DMS79 (cell line): Measurements from ENCODE around the gene RRM2.
"Not testable (repeated sequence)": the region's sequence is repeated elsewhere in the genome, so short reads cannot be mapped to it uniquely, and the experiment has no call there.

Experiments used
- DNase-seq: peaks from one replicate; lab custom pipeline; 2025; lab: John Stamatoyannopoulos, UW

Gene RRM2

DNA sequence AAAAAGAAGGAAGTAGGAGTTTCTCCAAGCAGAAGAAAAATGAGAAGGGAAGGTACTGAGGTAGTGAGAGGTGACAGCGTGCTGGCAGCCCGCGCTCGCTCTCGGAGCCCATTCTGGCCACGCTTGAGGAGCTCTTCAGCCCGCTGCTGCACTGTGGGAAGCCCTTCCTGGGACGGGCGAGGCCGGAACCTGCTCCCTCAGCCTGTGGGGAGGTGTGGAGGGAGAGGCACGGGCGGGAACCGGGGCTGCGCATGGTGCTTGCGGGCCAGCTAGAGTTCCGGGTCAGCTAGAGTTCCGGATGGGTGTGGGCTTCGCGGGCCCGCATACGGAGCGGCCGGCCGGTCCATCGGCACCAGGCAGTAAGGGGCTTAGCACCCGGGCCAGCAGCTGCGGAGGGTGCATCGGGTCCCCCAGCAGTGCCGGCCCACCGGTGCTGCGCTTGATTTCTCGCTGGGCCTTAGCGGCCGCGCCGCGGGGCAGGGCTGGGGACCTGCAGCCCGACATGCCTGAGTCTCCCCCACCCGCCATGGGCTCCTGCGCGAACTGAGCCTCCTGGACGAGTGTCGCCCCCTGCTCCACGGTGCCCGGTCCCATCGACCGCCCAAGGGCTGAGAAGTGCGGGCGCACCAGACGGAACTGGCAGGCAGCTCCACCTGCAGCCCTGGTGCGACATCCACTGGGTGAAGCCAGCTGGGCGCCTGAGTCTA lies 31.2 kb upstream of the RRM2 start:
- no peak for DNase-seq

GRCh38 chr2:10091889-10092244 lies 30.7 kb upstream of the RRM2 start:
- not testable (repeated sequence) for DNase-seq

DNA sequence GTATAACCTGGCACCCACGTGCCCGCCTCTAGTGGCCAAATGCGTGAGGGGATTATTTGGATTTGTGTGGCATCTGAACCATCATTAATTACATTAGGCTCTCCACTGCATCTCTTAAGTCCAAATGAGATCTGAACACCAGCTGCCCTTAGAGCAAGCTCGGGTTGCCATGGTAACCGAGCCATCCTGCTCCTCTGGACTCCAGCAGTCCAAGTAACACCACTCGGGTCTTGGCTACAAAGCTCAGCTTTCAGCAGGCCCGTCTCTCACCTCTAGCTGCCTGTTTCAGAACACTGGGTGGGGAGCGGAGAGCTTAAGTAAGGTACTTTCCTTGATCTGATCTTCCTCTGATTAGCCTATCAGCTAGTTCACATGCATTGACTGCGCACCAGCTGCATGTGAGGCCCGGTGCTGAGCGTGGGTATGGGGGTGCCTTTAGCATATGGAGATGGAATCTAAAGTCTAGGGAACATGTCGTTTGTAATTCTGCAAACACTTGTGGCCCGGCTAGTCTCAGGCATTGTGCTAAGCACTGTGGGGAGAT lies 28.2 kb upstream of the RRM2 start:
- no peak for DNase-seq

- no peak for DNase-seq
Measured at GRCh38 chr2:10095175-10095574, 27.4 kb upstream of the RRM2 start.

DNA sequence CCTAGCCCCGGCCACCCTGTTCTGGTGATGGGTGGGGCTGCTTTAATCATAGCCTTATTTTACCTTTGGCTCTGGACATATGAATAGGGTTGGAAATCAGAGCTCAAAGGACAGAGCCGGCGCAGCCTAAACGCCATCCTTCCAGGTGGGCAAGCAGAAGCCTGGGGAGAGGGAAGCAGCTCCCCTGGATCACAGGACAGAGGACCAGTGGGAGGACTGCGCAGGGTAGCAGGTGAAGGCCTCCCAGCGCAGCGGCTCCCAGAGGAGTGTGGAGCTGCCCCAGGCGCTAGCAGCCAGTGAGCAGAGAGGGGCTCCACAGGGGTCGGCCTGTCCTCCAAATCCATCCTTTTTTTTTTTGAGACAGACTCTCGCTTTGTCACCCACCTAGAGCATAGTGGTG lies 25.9 kb upstream of the RRM2 start:
- DNase-seq = no peak

DNA sequence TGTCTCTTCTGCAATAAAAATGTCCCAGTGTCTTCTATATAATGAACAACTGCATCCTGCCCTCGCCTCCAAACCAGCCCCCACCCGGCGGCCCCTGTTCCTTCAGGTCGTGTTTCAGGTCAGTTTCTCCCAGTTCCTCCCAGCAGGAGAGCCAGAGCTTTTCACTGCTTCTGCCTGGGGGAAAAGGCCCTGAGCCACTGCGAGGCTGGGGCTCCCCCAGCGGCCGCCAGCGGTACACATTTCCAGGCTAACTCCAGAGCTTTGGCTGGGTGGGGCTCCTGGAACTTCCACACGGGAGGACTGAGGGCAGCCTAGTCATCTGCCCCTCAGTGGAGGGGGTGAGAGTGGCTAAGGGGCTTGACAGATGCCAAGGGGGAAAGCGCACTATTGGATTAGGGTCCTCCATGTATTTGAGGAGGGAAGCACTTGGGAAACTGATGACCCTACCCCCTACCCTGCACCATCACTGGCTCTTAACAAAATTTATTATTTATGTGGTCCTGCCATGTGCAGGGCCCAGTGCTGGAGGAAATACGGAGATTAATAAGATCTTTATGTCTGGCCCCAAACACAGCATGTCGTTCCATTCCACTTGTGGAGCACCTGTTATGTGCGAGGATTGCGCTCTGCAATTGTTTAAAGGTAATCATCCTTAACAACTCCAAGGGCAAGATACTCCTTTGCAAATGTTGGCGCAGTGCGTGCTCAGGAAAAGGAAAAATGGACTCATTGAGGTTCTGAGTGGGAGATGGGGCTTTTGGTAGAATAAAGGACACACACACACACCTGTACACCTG lies 25.0 kb upstream of the RRM2 start:
- DNase-seq = peak; percentile 49

DNA sequence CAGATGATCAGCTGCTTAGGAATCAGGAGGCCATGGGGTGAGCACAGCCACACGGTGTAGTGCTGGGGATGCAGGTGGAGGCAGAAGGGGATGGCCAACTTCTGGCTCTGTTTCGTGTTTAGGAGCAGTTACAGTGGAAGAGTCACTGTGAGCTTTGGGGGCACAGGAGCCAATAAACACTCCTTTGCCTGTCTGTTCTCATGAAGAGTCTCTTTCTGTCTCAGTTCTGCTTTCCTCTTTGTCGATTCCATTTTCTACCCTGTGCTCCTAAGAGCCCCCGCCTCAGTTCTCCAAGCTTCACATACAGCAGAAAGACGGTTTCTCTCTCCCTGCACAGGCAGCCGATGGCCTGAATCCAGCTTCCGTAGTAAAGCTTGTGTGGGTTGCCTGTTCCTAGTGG lies 21.0 kb upstream of the RRM2 start:
- DNase-seq = no peak

GRCh38 chr2:10103179-10103578 lies 19.4 kb upstream of the RRM2 start:
- DNase-seq = no peak

DNA sequence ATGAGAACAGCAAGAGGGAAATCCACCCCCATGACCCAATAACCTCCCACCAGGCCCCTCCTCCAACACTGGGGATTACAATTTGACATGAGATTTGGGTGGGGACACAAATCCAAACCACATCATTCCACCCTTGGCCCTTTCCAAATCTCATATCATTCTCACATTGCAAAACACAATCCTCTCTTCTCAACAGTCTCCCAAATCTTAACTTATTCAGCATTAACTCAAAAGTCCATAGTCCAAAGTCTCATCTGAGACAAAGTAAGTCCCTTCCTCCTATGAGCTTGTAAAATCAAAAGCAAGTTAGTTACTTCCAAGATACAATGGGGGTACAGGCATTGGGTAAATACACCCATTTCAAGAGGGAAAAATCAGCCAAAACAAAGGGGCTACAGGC lies 17.6 kb upstream of the RRM2 start:
- not testable (repeated sequence) for DNase-seq

- no peak for DNase-seq
Measured at GRCh38 chr2:10109311-10109710, 13.2 kb upstream of the RRM2 start.

- DNase-seq = no peak
Measured at GRCh38 chr2:10119027-10119325, 3.6 kb upstream of the RRM2 start.

DNA sequence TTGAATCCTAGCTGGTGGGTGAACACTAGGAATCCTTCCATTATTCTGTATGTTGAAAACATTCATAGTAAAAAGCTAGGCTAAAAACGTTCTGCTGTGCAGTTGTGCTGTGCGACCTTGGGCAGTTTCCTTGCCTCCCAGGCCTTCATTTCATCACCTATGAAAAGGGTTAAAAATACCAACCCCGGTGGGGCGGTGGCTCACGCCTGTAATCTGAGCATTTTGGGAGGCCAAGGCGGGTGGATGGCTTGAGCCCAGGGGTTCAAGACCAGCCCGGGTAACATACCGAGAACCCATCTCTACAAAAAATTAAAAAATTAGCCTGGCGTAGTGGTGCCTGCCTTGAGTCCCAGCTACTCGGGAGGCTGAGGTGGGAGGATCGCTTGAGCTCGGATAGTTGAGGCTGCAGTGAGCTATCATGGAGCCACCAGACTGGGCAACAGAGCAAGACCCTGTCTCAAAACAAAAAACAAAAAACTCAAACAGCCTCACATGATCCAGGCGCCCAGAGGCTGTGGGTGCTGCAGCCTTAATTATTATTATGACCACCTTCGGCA lies 2.9 kb upstream of the RRM2 start:
- no peak for DNase-seq

- DNase-seq = peak; percentile 60
Measured at GRCh38 chr2:10120158-10120876, 2.2 kb upstream of the RRM2 start.

DNA sequence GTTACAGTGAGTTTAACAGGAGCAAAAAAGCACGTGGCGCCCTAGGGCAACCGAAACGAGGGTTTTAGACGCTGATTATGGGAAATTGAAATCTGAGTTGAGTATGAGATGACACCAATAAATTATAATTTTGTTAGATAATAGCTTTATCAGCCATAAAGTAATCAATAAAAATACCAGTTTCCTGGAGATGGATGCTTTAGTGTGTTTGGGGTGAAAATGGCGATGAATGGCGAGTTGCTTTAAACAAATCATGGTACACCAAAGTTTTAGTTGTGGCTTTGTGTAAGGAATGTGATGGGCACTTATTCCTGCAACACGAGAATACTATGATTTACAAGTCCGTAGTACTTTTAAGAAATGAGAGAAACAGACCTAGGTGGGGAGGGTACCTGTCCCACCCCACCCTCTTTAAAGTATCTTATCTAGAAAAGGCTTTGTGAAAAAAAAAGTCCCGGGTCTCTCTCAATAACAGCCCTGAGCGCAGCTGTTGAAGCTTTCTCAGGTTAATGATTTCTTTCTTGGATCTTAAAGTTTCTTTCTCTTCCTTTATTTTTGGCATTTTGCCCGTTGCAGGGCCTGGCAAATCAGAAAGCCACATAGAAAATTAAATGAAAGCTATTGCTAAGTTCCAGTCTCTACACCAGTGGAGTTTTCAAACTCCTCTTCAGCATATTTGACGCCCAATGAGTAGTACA lies 1.5 kb upstream of the RRM2 start:
- no peak for DNase-seq

DNA sequence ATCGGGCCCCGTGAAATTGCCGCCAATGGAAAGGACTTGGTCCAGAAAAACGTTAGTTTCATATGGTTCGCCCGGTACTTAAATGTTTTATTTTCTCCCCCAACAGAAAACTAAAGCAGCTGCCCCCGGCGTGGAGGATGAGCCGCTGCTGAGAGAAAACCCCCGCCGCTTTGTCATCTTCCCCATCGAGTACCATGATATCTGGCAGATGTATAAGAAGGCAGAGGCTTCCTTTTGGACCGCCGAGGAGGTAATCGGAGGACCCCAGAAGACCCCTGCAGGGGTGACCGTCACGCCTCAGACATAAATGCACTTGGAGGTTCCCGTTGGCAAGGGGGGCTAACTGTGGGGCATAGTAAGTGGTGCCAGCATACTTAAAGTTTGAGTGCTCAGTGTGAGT lies 742 bp downstream of the RRM2 start:
- no peak for DNase-seq

DNA sequence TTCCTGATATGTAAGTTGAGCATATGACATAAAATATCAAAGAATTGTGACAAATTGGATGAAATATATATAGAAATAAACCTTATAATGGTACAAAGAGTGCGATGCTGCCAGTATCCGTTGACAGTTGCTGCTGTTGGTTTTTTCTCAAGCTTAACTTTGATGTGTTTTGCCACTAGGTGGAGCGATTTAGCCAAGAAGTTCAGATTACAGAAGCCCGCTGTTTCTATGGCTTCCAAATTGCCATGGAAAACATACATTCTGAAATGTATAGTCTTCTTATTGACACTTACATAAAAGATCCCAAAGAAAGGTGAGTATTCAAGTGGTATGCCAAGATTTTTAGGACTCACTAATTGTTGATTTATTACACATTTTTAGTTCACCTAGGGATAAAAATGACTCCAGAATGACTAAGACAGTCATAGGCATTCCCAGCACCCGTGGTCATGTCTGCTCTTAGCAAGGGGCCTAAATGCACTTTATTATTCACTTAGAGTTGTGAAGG lies 2.1 kb downstream of the RRM2 start:
- peak; percentile 39 for DNase-seq

- DNase-seq = no peak
Measured at GRCh38 chr2:10125842-10126631, 3.5 kb downstream of the RRM2 start.

DNA sequence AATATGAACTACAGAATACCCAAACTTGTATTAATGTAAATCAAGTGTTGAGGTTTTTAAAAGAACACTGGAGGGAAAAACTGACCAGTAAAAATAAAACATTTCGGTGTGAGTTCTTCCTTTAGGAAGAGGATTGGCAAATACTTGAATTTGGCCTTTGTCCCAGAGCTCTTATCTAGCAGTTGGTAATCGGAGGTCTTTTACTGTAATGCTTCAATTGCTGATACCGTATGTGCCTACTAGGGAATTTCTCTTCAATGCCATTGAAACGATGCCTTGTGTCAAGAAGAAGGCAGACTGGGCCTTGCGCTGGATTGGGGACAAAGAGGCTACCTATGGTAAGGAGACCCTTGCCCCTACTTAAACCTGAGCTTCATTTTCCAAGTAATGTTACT lies 4.1 kb downstream of the RRM2 start:
- peak; percentile 40 for DNase-seq

DNA sequence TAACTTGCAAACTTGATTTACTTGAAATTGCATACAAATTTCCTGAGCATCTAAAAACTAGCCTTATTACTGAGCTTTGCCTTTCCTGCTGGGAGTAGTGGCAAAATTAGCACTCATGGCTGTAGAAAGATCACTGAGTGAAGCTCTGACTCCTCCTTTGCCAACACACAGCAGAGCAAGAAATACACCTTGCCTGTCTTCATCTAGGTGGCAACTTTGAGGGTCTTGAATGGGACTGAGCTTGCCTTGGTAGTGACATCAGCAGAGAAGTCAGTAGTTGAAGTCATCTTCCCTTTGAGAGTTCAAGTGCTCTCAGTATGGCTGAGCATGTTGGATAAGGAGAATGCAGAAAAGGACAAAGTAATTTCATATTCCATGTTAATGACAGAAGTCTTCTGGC lies 5.9 kb downstream of the RRM2 start:
- no peak for DNase-seq

DNA sequence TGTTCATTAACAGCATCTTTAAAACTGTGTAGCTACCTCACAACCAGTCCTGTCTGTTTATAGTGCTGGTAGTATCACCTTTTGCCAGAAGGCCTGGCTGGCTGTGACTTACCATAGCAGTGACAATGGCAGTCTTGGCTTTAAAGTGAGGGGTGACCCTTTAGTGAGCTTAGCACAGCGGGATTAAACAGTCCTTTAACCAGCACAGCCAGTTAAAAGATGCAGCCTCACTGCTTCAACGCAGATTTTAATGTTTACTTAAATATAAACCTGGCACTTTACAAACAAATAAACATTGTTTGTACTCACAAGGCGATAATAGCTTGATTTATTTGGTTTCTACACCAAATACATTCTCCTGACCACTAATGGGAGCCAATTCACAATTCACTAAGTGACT lies 7.0 kb downstream of the RRM2 start:
- no peak for DNase-seq

DNA sequence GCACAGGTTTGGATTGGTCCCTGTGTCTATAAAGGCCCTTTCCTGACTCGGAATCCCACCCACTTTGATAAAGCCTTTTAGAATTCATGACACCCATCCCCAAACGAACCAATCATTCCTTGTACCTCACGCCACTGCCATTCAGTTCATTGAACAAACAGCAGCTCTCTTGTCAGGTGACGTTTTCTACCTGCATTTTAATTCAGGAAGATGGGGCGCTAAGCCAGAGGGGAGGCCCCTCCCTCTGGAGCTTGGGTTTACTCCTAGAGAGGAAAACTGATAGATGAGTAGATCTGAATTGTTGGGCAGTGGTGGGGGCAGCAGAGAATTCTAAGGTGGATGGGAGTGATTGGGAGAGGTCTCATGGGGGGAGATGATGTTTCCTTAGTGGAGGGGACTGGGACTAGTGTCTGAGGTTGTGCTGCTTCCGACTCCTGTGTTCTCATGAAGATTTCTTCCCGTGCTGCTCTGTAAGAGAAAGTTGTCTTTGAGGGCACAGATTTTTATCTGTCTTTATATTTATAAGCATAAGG lies 9.6 kb downstream of the RRM2 start:
- no peak for DNase-seq
